HG03342 (cell line): ENCODE data around the gene ABCC8.

ENCODE experiments used
- ATAC-seq: cut with Tn5 transposase; IDR thresholded peaks from one replicate; pipeline ENCODE4 v1.9.1; 2021; ENCODE audit warnings: mild to moderate bottlenecking, moderate library complexity; ENCODE audit not compliant: unreplicated experiment

The ABCC8 gene

DNA sequence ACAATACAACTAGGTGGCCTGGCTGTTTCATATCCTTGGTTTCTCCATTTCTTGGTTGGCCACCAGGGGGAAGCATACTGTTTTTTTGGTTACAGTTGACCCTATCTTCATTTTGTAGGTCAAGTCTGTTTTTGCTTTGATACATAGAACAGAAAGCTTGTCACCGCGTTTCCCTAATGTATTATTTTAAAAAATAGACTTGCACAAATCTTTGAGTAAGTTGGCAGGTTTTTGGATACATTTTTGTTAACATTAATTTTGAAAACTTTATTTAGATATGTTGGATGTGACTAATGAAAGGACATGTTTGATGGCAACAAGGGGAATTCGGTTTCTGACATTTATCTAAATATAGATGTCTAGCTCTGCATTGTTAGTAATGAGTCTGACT is 122.0 kb downstream of the ABCC8 start:
- peak; percentile 42 for ATAC-seq

- no peak for ATAC-seq
Observed at GRCh38 chr11:17353821-17354600, 122.6 kb downstream of the ABCC8 start.

DNA sequence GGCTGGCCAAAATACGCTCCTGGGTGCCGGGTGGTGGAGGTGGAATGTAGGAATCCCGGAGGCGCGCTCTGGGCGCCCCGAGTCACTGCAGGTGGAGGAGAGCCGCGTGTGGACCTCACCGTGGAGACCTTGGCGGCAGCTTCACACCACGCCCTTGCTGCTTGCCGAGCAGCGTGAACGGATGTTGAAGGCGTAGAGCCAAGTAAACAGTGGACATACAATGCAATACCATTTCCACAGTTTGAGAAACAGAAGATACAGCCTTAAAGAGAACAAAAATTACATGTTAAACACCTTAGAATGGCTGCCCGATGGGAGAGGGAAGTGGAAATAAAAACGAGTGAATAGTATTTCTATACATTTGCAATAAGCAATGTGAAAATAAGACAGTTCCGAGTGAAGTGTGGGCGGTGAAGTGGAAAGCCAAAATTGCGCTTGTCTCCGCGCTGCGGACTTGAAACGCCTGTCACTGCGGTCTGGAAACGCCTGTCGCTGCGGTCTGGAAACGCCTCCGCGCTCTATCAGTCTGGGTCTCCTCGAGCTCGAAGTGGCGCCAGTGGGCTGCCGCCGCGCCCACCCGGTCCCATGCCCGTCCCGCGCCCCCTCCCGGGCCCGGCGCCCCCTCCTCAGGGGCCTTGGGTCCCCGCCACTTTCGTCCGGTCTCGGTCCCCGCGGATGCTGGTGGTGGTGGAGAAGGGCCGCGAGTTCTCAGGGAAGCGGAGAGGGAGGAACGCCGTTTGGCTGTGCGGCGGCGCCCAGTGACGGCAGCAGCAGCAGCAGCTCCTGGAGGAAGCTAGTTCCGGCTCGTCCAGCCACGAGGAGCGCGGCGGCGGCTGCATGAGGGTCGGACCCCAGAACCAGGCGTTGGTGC is 123.5 kb downstream of the ABCC8 start:
- peak; percentile 39 for ATAC-seq

GRCh38 chr11:17351510-17352176 is 125.0 kb downstream of the ABCC8 start, which contains the start of gene NCR3LG1:
NCR3LG1 (plus strand) TSS chr11:17351800; CDS start chr11:17351970, 170 bp downstream.
- ATAC-seq, result no peak

DNA sequence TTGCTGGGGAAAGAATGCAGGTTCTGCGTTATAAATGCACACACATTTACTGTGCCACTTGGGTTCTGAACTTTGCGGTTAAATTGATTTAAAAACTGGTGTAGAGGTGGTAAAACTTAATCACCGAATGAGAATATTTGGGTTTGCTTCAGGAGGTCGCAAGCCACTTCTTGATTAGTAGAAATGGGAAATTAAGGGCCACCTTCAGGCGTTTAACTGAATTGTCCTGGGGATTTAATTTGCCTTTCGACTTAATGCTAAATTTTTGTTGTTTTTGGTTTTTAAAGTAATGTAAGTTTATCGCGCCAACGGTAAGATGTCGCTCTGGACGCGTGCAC is 125.5 kb downstream of the ABCC8 start:
- no peak for ATAC-seq

GRCh38 chr11:17350455-17351171 is 126.0 kb downstream of the ABCC8 start:
- no peak for ATAC-seq

GRCh38 chr11:17347676-17348075 is 129.0 kb downstream of the ABCC8 start:
- no peak for ATAC-seq

DNA sequence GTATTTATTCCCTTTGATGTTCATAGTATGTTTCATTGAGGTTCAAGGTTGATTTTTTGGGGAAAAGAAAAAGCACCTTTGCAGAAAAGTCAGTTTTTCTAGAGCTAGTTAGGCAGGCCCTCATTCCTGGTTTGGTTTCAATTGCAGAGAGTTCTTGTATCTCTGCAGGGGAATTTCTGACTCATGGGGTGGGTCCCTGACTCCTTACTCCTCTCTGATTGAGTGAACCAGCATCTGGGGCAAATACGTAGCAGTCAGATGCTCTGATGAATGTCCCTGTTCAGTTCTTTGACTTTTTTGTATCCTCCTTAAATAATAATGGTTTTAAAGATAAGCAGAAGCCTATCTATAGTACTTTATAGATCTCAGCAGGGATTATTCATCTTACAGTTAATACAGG is 132.7 kb downstream of the ABCC8 start:
- ATAC-seq, result no peak

GRCh38 chr11:17343257-17343656 is 133.4 kb downstream of the ABCC8 start:
- no peak for ATAC-seq
